Stomach (tissue), 9 donors: ENCODE results near the gene SGK2. TPM values are rescaled to one million over a fixed set of nuclear protein-coding genes. Genes with fewer than 3 reads are reported as not detected.

Source experiments
- DNase-seq, 2 donors: peaks; one replicate each; pipeline versions ENCODE4 v3.0.0 to v3.0.0-alpha.2; 2013 to 2019
- H3K27ac ChIP-seq, 5 donors: fragments of 200-600 bp in 4 of 5; sonication (generic) in 4 of 5; one replicate each; pipeline ENCODE4 v1.5.1; 2013 to 2019; ENCODE audit warnings: mild to moderate bottlenecking in 1 of 5, moderate library complexity in 1 of 5
- H3K27me3 ChIP-seq, 3 donors: fragments of 200-600 bp; sonication (generic); one replicate each; pipeline ENCODE4 v1.5.1; 2017 to 2019; ENCODE audit warnings: mixed run types in 1 of 3
- H3K36me3 ChIP-seq, 4 donors: fragments of 200-600 bp; sonication (generic); 1 replicate in 3 of 4; 2 replicates in 1 of 4; pipeline ENCODE4 v1.5.1; 2016 to 2019
- H3K4me1 ChIP-seq, 4 donors: fragments of 200-600 bp; sonication (generic); one replicate each; pipeline ENCODE4 v1.5.1; 2016 to 2019
- H3K4me3 ChIP-seq, 4 donors: fragments of 200-600 bp; sonication (generic) in 3 of 4; one replicate each; pipeline ENCODE4 v1.5.1; 2016 to 2019; ENCODE audit warnings: mild to moderate bottlenecking in 1 of 4
- H3K9me3 ChIP-seq, 4 donors: fragments of 200-600 bp; sonication (generic); one replicate each; pipeline ENCODE4 v1.5.1; 2016 to 2019
- EP300 ChIP-seq: sonication (generic); formaldehyde crosslinking; IDR thresholded peaks from one replicate; pipeline ENCODE4 v1.6.1; 2017; ENCODE audit warnings: antibody characterized with exemption
- POLR2A ChIP-seq, 4 donors: fragments of 450-650 bp; IDR thresholded peaks; one replicate each; pipeline ENCODE4 v1.6.1; 2016; ENCODE audit warnings: antibody characterized with exemption in 4 of 4, control low read depth in 2 of 4, mild to moderate bottlenecking in 1 of 4, moderate library complexity in 1 of 4
- POLR2AphosphoS5 ChIP-seq, 3 donors: sonication (generic); formaldehyde crosslinking; IDR thresholded peaks; one replicate each; pipeline ENCODE4 v1.6.1; 2016; ENCODE audit warnings: antibody characterized with exemption in 3 of 3
- WGBS, 5 donors: extraction: QIAGEN DNeasy Blood & Tissue Kit in 3 of 5; methylation state at CpG; one replicate each; pipeline versions ENCODE4 v1.1.5 to v1.1.7; 2013 to 2018; 5-methylcytosine and 5-hydroxymethylcytosine counted together
- intact Hi-C: fragments of 100-400 bp; cut with DNase I; formaldehyde crosslinking; loops from one replicate; pipeline ENCODE4 v1.15.1; 2023; ENCODE audit warnings: low total_unique reads
- polyA plus RNA-seq, 3 donors: library from polyadenylated mRNA; stranded (reverse); fragments of 200-250 nt; gene quantifications; one replicate each; pipeline ENCODE4 v1.2.3, GENCODE V29; 2013
- total RNA-seq, 5 donors: library from RNA; depleted of rRNA; stranded (reverse); fragments of >200 nt; gene quantifications; one replicate each; pipeline versions ENCODE4 v1.1.0 to v1.2.3, GENCODE V29; 2014 to 2016
- TF ChIP-seq, protein P1 (sequence below), 7 experiments: fragments of 450-650 bp in 4 of 7; fragments of 200-600 bp in 3 of 7; sonication (generic) in 3 of 7; IDR thresholded peaks; one replicate each; pipeline ENCODE4 v1.5.1; 2016 to 2019; ENCODE audit warnings: antibody characterized with exemption in 7 of 7, control low read depth in 2 of 7, mild to moderate bottlenecking in 1 of 7
- donor health status: healthy with polysubstance abuse.
- donor health status: Bipolar disorder and iron deficiency.
- donor health status: healthy.

Gene SGK2
- total and polyA plus RNA-seq, 8 donors = 2.1 to 118 (median 24.0) TPM

DNA sequence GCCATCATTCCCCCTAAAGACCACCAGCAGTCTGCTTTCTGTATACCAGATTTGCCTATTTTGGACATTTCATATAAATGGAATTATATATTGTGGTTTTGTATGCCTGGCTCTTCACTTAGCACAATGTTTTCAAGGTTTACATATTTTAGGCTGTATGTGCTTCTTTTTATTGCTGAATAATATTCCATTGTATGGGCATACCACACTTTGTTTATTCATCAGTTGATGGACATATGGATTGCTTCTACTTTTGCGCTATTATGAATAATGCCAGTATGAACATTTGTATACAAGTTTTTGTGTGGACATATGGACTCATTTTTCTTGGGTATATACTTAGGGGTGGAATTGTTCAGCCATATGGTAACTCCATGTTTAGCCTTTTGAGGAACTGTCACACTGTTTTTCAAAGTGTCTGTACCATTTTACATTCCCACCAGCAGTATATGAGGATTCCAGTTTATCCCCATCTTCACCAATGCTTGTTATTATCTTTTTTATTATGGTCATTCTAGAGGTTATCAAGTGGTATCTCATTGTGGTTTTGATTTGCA is 38.7 kb upstream of the SGK2 start:
- H3K27ac ChIP-seq = no peak overlapping the region
- no peaks in the 10 kb centered on the region for H3K9me3 ChIP-seq
- H3K36me3 ChIP-seq = peaks cover 0 to 14% (median 0%) of the 10 kb centered on the region in 4 donors
- TF ChIP-seq POLR2AphosphoS5 (IDR thresholded peaks at IDR 0.05) = no peak
- no peak for TF ChIP-seq POLR2A (IDR thresholded peaks at IDR 0.05)
- no peaks in the 10 kb centered on the region for H3K27me3 ChIP-seq
- H3K4me1 ChIP-seq = peaks cover 0 to 11% (median 8%) of the 10 kb centered on the region in 4 donors
- intact Hi-C loops = no loop called here
- WGBS, 5 donors = 95 to 100% (median 97%) methylated on average over 1 of the region's 1 CpG
- no peak overlapping the region for H3K4me3 ChIP-seq
- DNase-seq = no peak

DNA sequence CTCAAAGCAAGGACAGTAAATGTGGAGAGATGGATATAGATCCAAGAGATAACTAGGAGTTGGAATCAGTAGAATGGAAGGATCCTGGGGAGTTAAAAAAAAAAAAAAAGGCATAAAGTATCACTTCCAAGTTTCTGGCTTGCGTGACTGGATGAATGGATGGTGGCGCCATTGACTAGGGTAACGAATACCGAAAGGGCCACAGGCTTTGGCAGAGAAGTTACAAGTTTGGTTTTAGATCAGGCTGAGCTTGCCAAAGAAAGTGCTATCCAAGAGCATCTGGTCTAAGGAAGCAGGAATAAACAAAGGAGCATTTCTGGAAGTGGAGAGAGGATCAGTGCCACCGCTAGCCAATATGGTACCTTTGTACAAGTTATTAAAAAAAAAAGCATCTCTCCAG is 33.8 kb upstream of the SGK2 start:
- Histone ChIP-seq H3K36me3 (peaks cover 0 to 19% (median 2%) of the 10 kb centered on the region in 4 donors), H3K4me1 (no peaks in the 10 kb centered on the region), H3K9me3 (no peaks in the 10 kb centered on the region), H3K27me3 (no peaks in the 10 kb centered on the region), H3K4me3 (no peak overlapping the region), H3K27ac (no peak overlapping the region)
- no peak for DNase-seq
- intact Hi-C loops = no loop called here
- TF ChIP-seq POLR2AphosphoS5 (IDR thresholded peaks at IDR 0.05) (no peak), EP300 (no peak), POLR2A (IDR thresholded peaks at IDR 0.05) (no peak)
- TF ChIP-seq, protein P1, sequence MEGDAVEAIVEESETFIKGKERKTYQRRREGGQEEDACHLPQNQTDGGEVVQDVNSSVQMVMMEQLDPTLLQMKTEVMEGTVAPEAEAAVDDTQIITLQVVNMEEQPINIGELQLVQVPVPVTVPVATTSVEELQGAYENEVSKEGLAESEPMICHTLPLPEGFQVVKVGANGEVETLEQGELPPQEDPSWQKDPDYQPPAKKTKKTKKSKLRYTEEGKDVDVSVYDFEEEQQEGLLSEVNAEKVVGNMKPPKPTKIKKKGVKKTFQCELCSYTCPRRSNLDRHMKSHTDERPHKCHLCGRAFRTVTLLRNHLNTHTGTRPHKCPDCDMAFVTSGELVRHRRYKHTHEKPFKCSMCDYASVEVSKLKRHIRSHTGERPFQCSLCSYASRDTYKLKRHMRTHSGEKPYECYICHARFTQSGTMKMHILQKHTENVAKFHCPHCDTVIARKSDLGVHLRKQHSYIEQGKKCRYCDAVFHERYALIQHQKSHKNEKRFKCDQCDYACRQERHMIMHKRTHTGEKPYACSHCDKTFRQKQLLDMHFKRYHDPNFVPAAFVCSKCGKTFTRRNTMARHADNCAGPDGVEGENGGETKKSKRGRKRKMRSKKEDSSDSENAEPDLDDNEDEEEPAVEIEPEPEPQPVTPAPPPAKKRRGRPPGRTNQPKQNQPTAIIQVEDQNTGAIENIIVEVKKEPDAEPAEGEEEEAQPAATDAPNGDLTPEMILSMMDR (IDR thresholded peaks at IDR 0.05) = no peak
- 73 to 88% (median 79%) methylated on average over 5 of the region's 5 CpGs for WGBS, 5 donors

DNA sequence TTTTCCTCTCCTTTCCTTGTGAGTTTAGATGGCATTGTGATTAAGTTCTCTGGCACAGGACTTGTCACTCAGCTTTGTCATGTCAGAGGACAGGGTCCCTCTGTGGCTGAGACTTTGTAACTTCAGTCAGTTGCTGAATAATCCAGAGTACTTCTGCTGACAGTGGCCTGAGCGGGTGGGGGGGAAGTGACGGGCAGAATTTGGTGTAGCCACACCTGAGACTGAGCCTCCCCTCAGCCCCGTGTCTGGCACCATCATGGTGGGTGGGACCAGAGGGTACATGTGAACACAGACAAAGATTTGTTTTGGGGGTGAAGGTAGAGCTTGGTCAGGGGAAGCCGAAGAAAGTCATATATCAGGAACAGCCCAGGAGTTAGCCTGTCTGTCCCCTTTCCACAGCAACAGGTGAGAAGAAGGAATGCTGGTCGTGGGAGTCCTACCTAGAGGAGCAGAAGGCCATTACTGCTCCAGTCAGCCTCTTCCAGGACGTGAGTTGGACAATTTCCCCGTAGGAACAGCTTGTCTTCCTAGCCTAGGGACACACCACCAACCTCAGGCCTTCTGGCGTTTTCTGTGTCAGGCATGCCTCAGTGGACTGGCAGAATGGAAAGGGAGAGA is 30.5 kb upstream of the SGK2 start:
- Histone ChIP-seq H3K4me1 (no peaks in the 10 kb centered on the region), H3K27ac (no peak overlapping the region), H3K4me3 (no peak overlapping the region), H3K9me3 (no peaks in the 10 kb centered on the region), H3K36me3 (peaks cover 0 to 23% (median 7%) of the 10 kb centered on the region in 4 donors), H3K27me3 (no peaks in the 10 kb centered on the region)
- TF ChIP-seq, protein P1 (IDR thresholded peaks at IDR 0.05) = no peak
- TF ChIP-seq POLR2A (IDR thresholded peaks at IDR 0.05) (no peak), EP300 (no peak), POLR2AphosphoS5 (IDR thresholded peaks at IDR 0.05) (no peak)
- DNase-seq = no peak
- WGBS, 5 donors = 82 to 86% (median 85%) methylated on average over 8 of the region's 8 CpGs
- intact Hi-C loops = no loop called here

DNA sequence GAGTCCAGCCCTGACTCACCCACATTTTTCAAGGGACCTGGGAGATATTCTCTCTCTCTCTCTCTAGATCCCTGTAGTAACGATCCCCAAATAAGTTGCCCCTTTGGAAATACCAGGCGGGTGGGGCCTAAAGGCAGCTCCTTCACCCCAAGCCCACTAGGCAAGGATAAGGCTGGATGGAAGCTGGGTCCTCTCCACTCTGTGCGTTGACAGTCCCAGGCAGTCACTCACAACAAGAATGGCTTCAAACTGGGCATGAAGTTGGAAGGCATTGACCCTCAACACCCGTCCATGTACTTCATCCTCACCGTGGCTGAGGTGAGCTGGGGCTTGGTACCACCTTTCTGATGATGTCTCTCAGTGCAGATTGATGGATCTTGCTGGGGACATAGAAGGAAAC is 29.8 kb upstream of the SGK2 start:
- Histone ChIP-seq H3K27ac (no peak overlapping the region), H3K4me3 (no peak overlapping the region), H3K36me3 (peaks cover 0 to 27% (median 7%) of the 10 kb centered on the region in 4 donors), H3K4me1 (no peaks in the 10 kb centered on the region), H3K27me3 (no peaks in the 10 kb centered on the region), H3K9me3 (no peaks in the 10 kb centered on the region)
- 84 to 95% (median 92%) methylated on average over 5 of the region's 5 CpGs for WGBS, 5 donors
- intact Hi-C loops = no loop called here
- TF ChIP-seq, protein P1 (IDR thresholded peaks at IDR 0.05) = no peak
- TF ChIP-seq POLR2A (IDR thresholded peaks at IDR 0.05) = no peak
- TF ChIP-seq POLR2AphosphoS5 (IDR thresholded peaks at IDR 0.05) = no peak
- no peak for TF ChIP-seq EP300
- no peak for DNase-seq
